Measurements from ENCODE around the gene CBX7.
"Not testable (repeated sequence)": the region's sequence is repeated elsewhere in the genome, so short reads cannot be mapped to it uniquely, and the experiment has no call there.

Gene CBX7

DNA sequence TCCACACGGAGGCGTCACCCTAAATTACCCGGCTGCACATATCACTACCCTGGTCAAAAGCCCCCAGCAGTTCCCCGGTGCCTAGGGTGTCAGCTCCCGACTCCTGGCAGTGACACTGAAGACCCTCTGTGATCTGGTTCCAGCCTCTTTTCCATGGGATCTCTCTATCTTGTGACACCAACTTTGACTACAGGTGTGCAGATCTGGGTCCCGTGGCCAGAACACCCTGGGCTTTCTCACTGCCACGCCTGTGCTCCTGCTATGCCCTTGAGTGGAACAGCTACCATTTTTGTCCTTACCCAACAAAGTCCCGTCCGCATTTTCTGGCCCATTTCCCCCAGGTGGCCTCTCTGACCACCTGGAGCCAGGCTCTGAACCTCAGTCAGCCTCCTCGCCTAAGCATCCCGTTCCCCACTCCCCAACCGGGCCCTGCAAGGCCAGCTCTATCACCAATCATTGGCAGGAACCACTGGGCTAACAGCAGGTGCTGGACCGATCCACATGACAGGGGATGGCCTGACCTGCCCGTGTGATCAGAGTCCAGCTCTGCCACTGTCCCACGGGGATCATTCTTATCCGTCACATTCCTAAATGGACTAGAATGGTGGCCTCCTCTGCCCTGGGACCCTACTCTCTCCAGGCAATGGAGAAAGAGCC lies 20.7 kb upstream of the CBX7 start:
- Histone ChIP-seq H3K27me3 (ENCODE audit: insufficient read depth, low read depth) (peaks cover 11% of the 10 kb centered on the region; the same call in 1 of the 2 replicates), H3K4me1 (ENCODE audit: low read depth, poor library complexity, severe bottlenecking) (peaks cover 5% of the 10 kb centered on the region), H4K20me1 (ENCODE audit: insufficient read depth) (no peaks in the 10 kb centered on the region), H3K27ac (no peak overlapping the region), H3K9ac (no peak overlapping the region), H3K79me2 (ENCODE audit: insufficient read depth, low read depth) (no peaks in the 10 kb centered on the region), H2AFZ (ENCODE audit: low read depth) (no peak overlapping the region), H3K36me3 (ENCODE audit: insufficient read depth) (no peaks in the 10 kb centered on the region), H3K4me3 (IDR thresholded peaks at IDR 0.05; ENCODE audit: insufficient read depth, low read depth, low read length) (no peak overlapping the region), H3K4me2 (no peak overlapping the region)
- no peak for TF ChIP-seq CTCF (conservative IDR thresholded peaks at IDR 0.05; ENCODE audit: low read depth, low read length)

GRCh38 chr22:39172265-39173049 lies 20.0 kb upstream of the CBX7 start:
- not testable (repeated sequence) for H3K9ac ChIP-seq; H2AFZ ChIP-seq (ENCODE audit: low read depth); H3K4me2 ChIP-seq; H3K4me3 ChIP-seq (IDR thresholded peaks at IDR 0.05; ENCODE audit: insufficient read depth, low read depth, low read length); H3K27me3 ChIP-seq (ENCODE audit: insufficient read depth, low read depth); H3K36me3 ChIP-seq (ENCODE audit: insufficient read depth); H4K20me1 ChIP-seq (ENCODE audit: insufficient read depth); H3K4me1 ChIP-seq (ENCODE audit: low read depth, poor library complexity, severe bottlenecking); H3K27ac ChIP-seq; H3K79me2 ChIP-seq (ENCODE audit: insufficient read depth, low read depth)

DNA sequence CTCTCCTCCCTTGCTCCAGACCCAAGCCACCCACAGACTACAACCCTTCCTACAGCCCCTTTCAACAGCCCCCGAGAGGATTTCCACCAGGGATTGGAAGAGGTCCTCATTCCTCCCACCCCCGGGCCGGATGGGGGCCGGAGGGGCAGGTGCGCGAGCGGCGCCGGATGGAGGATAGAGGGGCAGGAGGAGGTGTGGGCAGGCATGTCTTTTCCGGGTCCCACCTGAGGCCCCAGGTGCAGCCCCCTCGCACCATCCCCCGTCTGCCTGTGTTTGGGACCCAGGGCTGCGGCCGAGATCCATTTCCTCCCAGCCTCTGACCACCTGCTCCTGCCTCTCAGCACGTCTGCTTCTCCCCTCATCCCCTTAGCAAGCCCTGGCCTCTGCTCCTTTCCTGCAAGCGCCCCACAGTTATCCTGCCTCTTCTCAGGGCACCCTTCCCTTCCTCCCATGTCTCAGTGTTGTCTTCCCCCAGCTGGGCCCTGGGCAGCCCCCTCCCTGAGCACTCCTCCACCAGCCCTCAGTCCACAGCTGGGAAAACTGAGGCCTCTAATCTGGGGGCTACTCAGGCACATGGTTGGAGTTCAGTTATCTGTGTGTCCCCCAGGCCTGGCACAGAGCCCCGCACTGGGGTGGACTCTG lies 19.3 kb upstream of the CBX7 start:
- Histone ChIP-seq H2AFZ (ENCODE audit: low read depth) (no peak overlapping the region), H3K27me3 (ENCODE audit: insufficient read depth, low read depth) (peaks cover 3% of the 10 kb centered on the region; the same call in 1 of the 2 replicates), H3K4me3 (IDR thresholded peaks at IDR 0.05; ENCODE audit: insufficient read depth, low read depth, low read length) (no peak overlapping the region), H4K20me1 (ENCODE audit: insufficient read depth) (no peaks in the 10 kb centered on the region), H3K79me2 (ENCODE audit: insufficient read depth, low read depth) (no peaks in the 10 kb centered on the region), H3K9ac (no peak overlapping the region), H3K4me2 (0 out of 2 replicates have a peak overlapping the region, but pooled peaks have one; percentile 72), H3K36me3 (ENCODE audit: insufficient read depth) (no peaks in the 10 kb centered on the region), H3K27ac (no peak overlapping the region), H3K4me1 (ENCODE audit: low read depth, poor library complexity, severe bottlenecking) (peaks cover 5% of the 10 kb centered on the region)
- no peak for TF ChIP-seq CTCF (conservative IDR thresholded peaks at IDR 0.05; ENCODE audit: low read depth, low read length)

DNA sequence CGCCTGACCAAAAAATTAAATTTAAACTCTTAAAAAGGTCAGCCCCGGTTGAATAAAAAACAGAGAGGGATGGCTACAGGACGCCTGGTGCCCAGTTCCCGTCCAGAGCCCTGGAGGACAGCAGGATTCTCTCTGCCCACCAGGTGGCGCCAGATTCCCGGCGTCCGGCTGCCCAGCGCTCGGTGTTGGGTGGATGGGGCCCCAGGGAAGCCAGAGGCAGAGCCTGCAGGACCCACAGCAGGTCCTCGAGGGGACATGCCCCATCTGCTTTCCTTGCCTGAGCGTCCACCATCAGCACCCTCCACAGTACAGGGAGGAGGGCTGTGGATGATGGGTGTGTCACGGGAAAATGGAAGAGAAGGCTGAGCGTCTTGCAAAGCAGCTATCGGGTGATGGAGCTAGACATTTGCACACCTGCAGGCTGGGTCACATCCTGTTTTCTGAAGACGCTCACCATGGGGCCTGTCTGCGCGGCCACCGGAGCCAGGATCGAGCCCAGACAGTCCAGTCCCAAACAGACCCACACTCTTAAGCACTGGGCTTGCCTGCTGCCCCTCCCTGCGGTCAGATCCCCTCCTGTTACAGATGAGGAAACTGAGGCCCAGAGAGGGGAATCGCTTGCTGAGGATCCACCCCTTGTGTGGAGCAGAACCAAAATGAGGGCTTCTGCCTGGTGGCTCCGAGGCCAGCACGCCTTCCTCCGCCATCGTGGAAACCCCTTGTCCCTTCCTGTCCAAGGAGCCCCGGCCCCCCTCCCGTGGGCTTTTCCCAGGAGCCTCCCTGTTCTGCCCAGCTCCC lies 18.5 kb upstream of the CBX7 start:
- Histone ChIP-seq H3K27me3 (ENCODE audit: insufficient read depth, low read depth) (no peaks in the 10 kb centered on the region; the same call in 1 of the 2 replicates), H3K79me2 (ENCODE audit: insufficient read depth, low read depth) (no peaks in the 10 kb centered on the region), H3K9ac (no peak overlapping the region; the same call in 1 of the 2 replicates), H3K36me3 (ENCODE audit: insufficient read depth) (no peaks in the 10 kb centered on the region), H3K4me1 (ENCODE audit: low read depth, poor library complexity, severe bottlenecking) (peaks cover 5% of the 10 kb centered on the region), H2AFZ (ENCODE audit: low read depth) (peak overlapping the region; percentile 85), H4K20me1 (ENCODE audit: insufficient read depth) (no peaks in the 10 kb centered on the region), H3K27ac (no peak overlapping the region; the same call in 1 of the 2 replicates), H3K4me2 (peak overlapping the region; percentile 72), H3K4me3 (IDR thresholded peaks at IDR 0.05; ENCODE audit: insufficient read depth, low read depth, low read length) (no peak overlapping the region)
- TF ChIP-seq CTCF (conservative IDR thresholded peaks at IDR 0.05; ENCODE audit: low read depth, low read length), result peak; percentile 90
